ENCODE data around the gene SLC4A5. TPM values are rescaled to one million over a fixed set of nuclear protein-coding genes. Genes with fewer than 3 reads are reported as not detected.

Gene SLC4A5
- total and polyA plus RNA-seq, 2 of the 8 experiments (the other 6 are each of a cell fraction or from before 2014, with no cell fraction given), result 0.42 to 0.52 TPM

- TF ChIP-seq CHD7 (IDR thresholded peaks at IDR 0.05; ENCODE audit: insufficient replicate concordance, low read length), result no peak
- no peak for TF ChIP-seq RNF2 (IDR thresholded peaks at IDR 0.05; ENCODE audit: borderline replicate concordance, low read depth, low read length, missing control alignments, poor library complexity, severe bottlenecking)
- TF ChIP-seq RBBP5 (IDR thresholded peaks at IDR 0.05; ENCODE audit: borderline replicate concordance, low read depth, low read length), result no peak
- no peak for TF ChIP-seq NANOG (IDR thresholded peaks at IDR 0.05; ENCODE audit: insufficient read depth, low read depth, low read length, poor library complexity, severe bottlenecking)
- no peak for TF ChIP-seq ASH2L (IDR thresholded peaks at IDR 0.05; ENCODE audit: low read length)
Measured at GRCh38 chr2:74366036-74366435, 22.8 kb upstream of the SLC4A5 start (continued).

All from H1 (cell line).